Astrocyte (in vitro differentiated cells and primary cell): Measurements from ENCODE around the gene PRR29.

ENCODE experiments used
- CTCF ChIP-seq: IDR thresholded peaks from 2 replicates; pipeline ENCODE4 v1.5.1; 2011; ENCODE audit warnings: low read depth, mild to moderate bottlenecking, inconsistent platforms, low read length, moderate library complexity; ENCODE audit not compliant: insufficient read depth
- EZH2 ChIP-seq: IDR thresholded peaks from 2 replicates; pipeline ENCODE4 v1.6.1; 2012; ENCODE audit warnings: mild to moderate bottlenecking, low read length, inconsistent platforms; ENCODE audit not compliant: insufficient read depth

GRCh38 chr17:63954402-63955063 is 43.6 kb upstream of the PRR29 start:
- TF ChIP-seq CTCF, result no peak
- no peak for TF ChIP-seq EZH2
